Ovary (tissue), 3 donors: Measurements from ENCODE around the gene PPM1H.

Source experiments
- CTCF ChIP-seq, 3 donors: fragments of 450-650 bp in 2 of 3; fragments of 200-600 bp in 1 of 3; IDR thresholded peaks; one replicate each; pipeline versions ENCODE4 v1.5.1 to v1.8.0; 2016 to 2022; ENCODE audit warnings: antibody characterized with exemption in 3 of 3, mild to moderate bottlenecking in 1 of 3
- POLR2A ChIP-seq: fragments of 450-650 bp; IDR thresholded peaks from one replicate; pipeline ENCODE4 v1.6.1; 2017; ENCODE audit warnings: antibody characterized with exemption, mild to moderate bottlenecking, moderate library complexity
- donor health status: DM: no; HTN: no; CAD: no.

GRCh38 chr12:62725781-62726180 is 209.2 kb downstream of the PPM1H start:
- no peak for TF ChIP-seq CTCF (IDR thresholded peaks at IDR 0.05)
- TF ChIP-seq POLR2A = no peak
